ENCODE results near the gene LMAN2.

Gene LMAN2

DNA sequence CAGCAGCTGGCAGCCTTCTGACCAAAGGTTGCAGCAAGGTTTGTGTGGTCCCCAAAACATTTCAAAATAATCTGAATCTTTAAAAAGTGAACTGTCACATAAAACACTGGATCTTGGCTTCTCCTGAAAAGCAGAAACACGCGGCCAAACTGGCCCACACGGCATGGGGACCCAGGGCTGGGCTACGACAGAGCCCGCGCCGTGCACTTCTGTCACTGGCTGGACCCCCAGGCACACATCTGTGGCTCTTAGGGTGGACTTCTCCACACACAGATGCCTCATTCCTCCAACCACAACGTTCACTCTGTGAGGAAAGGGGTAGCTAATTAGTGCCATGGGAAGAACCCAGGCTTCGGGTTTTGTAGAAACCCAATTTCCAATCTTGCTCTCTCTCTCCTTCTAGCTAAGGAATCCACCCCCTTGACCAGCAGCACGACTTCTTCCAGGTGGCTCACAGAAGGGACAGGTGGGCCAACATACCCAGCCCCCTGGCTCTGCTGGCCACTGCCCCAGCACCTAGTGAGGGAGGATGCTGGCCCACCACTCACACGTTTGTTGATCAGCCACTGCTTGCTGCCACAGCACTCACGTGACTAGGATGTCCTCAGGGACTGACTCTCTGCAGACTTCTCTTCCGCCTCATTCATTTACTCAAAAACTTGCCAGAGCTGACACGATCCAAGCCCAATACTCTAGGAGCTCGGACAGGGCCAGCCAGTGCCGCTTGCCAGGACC is 17.9 kb downstream of the LMAN2 start:
- Histone ChIP-seq H3K9me2 (replicated peaks; ENCODE audit: insufficient read depth, low read length) (no peaks in the 10 kb centered on the region), H3F3A (ENCODE audit: insufficient read depth) (no peaks in the 10 kb centered on the region), H3K27ac (ENCODE audit: low read depth, low read length) (no peak overlapping the region), H2AFZ (ENCODE audit: low read depth, low read length, severe bottlenecking) (no peak overlapping the region), H3K79me2 (ENCODE audit: insufficient read depth, low read length) (no peaks in the 10 kb centered on the region), H3K27me3 (ENCODE audit: low read length) (no peaks in the 10 kb centered on the region), H3K9ac (ENCODE audit: low read length) (no peak overlapping the region), H4K20me1 (ENCODE audit: low read depth, low read length) (no peaks in the 10 kb centered on the region), H3K4me2 (ENCODE audit: low read depth, low read length, poor library complexity, severe bottlenecking) (no peak overlapping the region), H3K9me3 (ENCODE audit: insufficient read depth, low read length) (no peaks in the 10 kb centered on the region), H3K36me3 (ENCODE audit: low read length) (0 out of 2 replicates have a peak, but pooled peaks cover 7% of the 10 kb centered on the region), H3K4me3 (ENCODE audit: insufficient read depth, low read length, poor library complexity, severe bottlenecking) (no peak overlapping the region)
- TF ChIP-seq, protein P1, sequence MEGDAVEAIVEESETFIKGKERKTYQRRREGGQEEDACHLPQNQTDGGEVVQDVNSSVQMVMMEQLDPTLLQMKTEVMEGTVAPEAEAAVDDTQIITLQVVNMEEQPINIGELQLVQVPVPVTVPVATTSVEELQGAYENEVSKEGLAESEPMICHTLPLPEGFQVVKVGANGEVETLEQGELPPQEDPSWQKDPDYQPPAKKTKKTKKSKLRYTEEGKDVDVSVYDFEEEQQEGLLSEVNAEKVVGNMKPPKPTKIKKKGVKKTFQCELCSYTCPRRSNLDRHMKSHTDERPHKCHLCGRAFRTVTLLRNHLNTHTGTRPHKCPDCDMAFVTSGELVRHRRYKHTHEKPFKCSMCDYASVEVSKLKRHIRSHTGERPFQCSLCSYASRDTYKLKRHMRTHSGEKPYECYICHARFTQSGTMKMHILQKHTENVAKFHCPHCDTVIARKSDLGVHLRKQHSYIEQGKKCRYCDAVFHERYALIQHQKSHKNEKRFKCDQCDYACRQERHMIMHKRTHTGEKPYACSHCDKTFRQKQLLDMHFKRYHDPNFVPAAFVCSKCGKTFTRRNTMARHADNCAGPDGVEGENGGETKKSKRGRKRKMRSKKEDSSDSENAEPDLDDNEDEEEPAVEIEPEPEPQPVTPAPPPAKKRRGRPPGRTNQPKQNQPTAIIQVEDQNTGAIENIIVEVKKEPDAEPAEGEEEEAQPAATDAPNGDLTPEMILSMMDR (IDR thresholded peaks at IDR 0.05; ENCODE audit: insufficient read depth, low read length, poor library complexity, severe bottlenecking), result no peak
- no peak for TF ChIP-seq EZH2phosphoT487 (conservative IDR thresholded peaks at IDR 0.05; ENCODE audit: low read length)

DNA sequence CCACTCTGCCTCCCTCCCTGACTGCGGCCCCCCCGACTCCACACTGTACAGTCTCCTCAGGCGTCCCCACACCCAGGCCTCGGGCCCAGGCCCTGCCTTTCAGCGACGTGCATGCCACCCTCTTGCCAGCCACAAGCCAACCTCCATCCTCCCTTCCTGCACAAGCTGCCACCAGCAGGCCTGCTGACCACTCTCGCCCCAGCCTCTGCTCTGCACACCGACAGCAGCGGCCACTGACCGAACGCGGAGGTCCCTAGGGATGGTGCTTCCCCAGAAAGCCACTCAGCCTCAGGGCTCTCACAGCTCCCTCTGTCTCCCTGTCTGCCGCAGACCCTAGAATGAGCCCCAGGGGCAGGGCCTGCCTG is 18.6 kb downstream of the LMAN2 start:
- Histone ChIP-seq H4K20me1 (ENCODE audit: low read depth, low read length) (no peaks in the 10 kb centered on the region), H3K4me2 (ENCODE audit: low read depth, low read length, poor library complexity, severe bottlenecking) (no peak overlapping the region), H3K79me2 (ENCODE audit: insufficient read depth, low read length) (no peaks in the 10 kb centered on the region), H3K9ac (ENCODE audit: low read length) (no peak overlapping the region), H2AFZ (ENCODE audit: low read depth, low read length, severe bottlenecking) (no peak overlapping the region), H3F3A (ENCODE audit: insufficient read depth) (no peaks in the 10 kb centered on the region), H3K27ac (ENCODE audit: low read depth, low read length) (no peak overlapping the region), H3K27me3 (ENCODE audit: low read length) (no peaks in the 10 kb centered on the region), H3K9me3 (ENCODE audit: insufficient read depth, low read length) (no peaks in the 10 kb centered on the region), H3K4me3 (ENCODE audit: insufficient read depth, low read length, poor library complexity, severe bottlenecking) (no peak overlapping the region), H3K36me3 (ENCODE audit: low read length) (0 out of 2 replicates have a peak, but pooled peaks cover 7% of the 10 kb centered on the region), H3K9me2 (replicated peaks; ENCODE audit: insufficient read depth, low read length) (no peaks in the 10 kb centered on the region)
- TF ChIP-seq, protein P1 (IDR thresholded peaks at IDR 0.05; ENCODE audit: insufficient read depth, low read length, poor library complexity, severe bottlenecking), result no peak
- TF ChIP-seq EZH2phosphoT487 (conservative IDR thresholded peaks at IDR 0.05; ENCODE audit: low read length), result no peak

DNA sequence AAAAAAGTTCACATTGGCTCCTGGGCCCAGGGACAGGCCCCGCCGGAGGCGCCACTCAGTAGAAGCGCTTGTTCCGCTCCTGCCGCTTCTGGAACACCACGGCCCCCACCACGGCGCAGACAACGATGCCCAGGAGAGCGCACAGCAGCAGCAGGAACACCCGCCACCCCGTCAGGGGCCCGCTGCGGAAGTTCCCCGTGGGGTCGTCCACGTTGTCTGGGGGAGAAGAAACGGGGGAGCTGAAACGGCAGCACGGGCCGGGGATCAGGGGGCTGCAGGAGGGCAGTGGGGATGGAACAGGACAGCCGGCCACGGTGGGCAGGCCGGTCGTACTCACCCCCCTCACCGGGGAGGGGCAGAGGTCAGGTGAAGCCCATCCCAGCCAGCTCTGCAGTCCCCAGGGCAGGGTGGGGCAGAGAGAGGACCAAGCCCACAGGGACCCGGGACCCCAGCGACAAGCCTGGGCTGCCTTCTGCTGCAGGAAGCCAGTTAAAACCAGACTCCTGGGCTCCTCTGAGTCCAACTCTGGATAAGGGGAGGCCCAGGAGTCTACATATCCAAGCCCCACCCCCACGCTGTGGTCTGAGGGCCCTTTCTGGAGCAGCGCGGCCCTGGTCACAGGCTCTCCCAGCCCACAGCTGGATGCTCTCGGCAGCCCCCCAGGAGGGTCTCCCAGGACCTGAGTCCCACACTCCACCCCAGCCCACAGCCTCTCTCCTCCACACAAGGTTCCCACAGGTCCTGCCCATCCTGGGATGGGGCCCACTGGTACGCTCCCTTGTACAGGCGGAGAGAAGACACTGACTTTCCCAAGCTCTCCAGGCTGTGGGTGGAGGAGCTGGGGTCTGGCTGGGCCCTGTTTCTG is 19.2 kb downstream of the LMAN2 start:
- H3K9me3 ChIP-seq (ENCODE audit: insufficient read depth, low read length), result no peaks in the 10 kb centered on the region
- no peak overlapping the region for H3K4me2 ChIP-seq (ENCODE audit: low read depth, low read length, poor library complexity, severe bottlenecking)
- H3K36me3 ChIP-seq (ENCODE audit: low read length), result 0 out of 2 replicates have a peak, but pooled peaks cover 7% of the 10 kb centered on the region
- H3K27me3 ChIP-seq (ENCODE audit: low read length), result no peaks in the 10 kb centered on the region
- no peak for TF ChIP-seq EZH2phosphoT487 (conservative IDR thresholded peaks at IDR 0.05; ENCODE audit: low read length)
- TF ChIP-seq, protein P1 (IDR thresholded peaks at IDR 0.05; ENCODE audit: insufficient read depth, low read length, poor library complexity, severe bottlenecking), result no peak
- H3F3A ChIP-seq (ENCODE audit: insufficient read depth), result no peaks in the 10 kb centered on the region
- no peak overlapping the region for H3K4me3 ChIP-seq (ENCODE audit: insufficient read depth, low read length, poor library complexity, severe bottlenecking)
- no peaks in the 10 kb centered on the region for H3K79me2 ChIP-seq (ENCODE audit: insufficient read depth, low read length)
- no peak overlapping the region for H3K27ac ChIP-seq (ENCODE audit: low read depth, low read length)
- H3K9me2 ChIP-seq (replicated peaks; ENCODE audit: insufficient read depth, low read length), result no peaks in the 10 kb centered on the region
- no peak overlapping the region for H2AFZ ChIP-seq (ENCODE audit: low read depth, low read length, severe bottlenecking)
- H3K9ac ChIP-seq (ENCODE audit: low read length), result no peak overlapping the region
- no peaks in the 10 kb centered on the region for H4K20me1 ChIP-seq (ENCODE audit: low read depth, low read length)

Measured in SU-DHL-6 (cell line).